GM12878 (cell line): ENCODE data around the gene NCOA4. TPM values are rescaled to one million over a fixed set of nuclear protein-coding genes. Genes with fewer than 3 reads are reported as not detected.

Experiments
- ATAC-seq: fragments of 200-7000 bp; cut with Tn5 transposase; 3 replicates; pipeline ENCODE4 v1.9.1; 2020; ENCODE audit warnings: mild to moderate bottlenecking, moderate library complexity
- BruUV-seq: library from RNA; stranded (reverse); fragments of 400-500 nt; replicated peaks from 2 replicates; lab custom pipeline; 2021; lab: Mats Ljungman, UMichigan
- CTCF ChIA-PET: fragments of 300-600 bp; sonication (Branson Sonifier 250); formaldehyde crosslinking; extraction: SDS; loops from one replicate; lab custom pipeline; 2021; ENCODE audit warnings: inconsistent platforms; lab: Yijun Ruan, JAX
- POLR2A ChIA-PET: fragments of 350-600 bp; formaldehyde crosslinking; extraction: SDS; loops from one replicate; lab custom pipeline; 2021; ENCODE audit warnings: inconsistent platforms; lab: Charles Lee
- RAD21 ChIA-PET: fragments of 300-600 bp; sonication (Branson Sonifier 250); formaldehyde crosslinking; loops from one replicate; lab custom pipeline; 2023; ENCODE audit warnings: antibody characterized with exemption; ENCODE audit not compliant: unreplicated experiment; lab: Charles Lee
- SMC1A ChIA-PET: fragments of 300-600 bp; sonication (Branson Sonifier 250); formaldehyde crosslinking; loops from one replicate; lab custom pipeline; 2023; ENCODE audit not compliant: unreplicated experiment, uncharacterized antibody; lab: Charles Lee
- DNase-seq: peaks from one replicate; pipeline ENCODE4 v3.0.0-alpha.2; 2011; ENCODE audit warnings: low read depth, low spot score
- FAIRE-seq: peaks from 3 replicates; lab custom pipeline; 2011; peaks lifted over from hg19 to GRCh38; lab: Jason Lieb, UNC
- H2AFZ ChIP-seq: 2 replicates; pipeline ENCODE4 v1.6.0; 2011; ENCODE audit warnings: low read depth, low read length, control low read depth; ENCODE audit not compliant: control insufficient read depth
- H3K27ac ChIP-seq: 2 replicates; pipeline ENCODE4 v1.5.1; 2011; ENCODE audit warnings: control low read depth; ENCODE audit not compliant: control insufficient read depth, insufficient read depth
- H3K27me3 ChIP-seq, 2 experiments: replicated peaks in 1 of 2; 2 replicates each; pipeline versions ENCODE4 v1.6.0 to v1.6.1; 2011; ENCODE audit warnings: low read length in 1 of 2; ENCODE audit not compliant: control insufficient read depth in 2 of 2, insufficient read depth in 2 of 2
- H3K36me3 ChIP-seq, 2 experiments: 2 replicates each; pipeline ENCODE4 v1.5.1; 2011; ENCODE audit warnings: low read length in 1 of 2; ENCODE audit not compliant: control insufficient read depth in 2 of 2, insufficient read depth in 2 of 2
- H3K4me1 ChIP-seq: 2 replicates; pipeline ENCODE4 v1.6.1; 2011; ENCODE audit warnings: mild to moderate bottlenecking, low read length, moderate library complexity, mixed read lengths; ENCODE audit not compliant: control insufficient read depth, insufficient read depth
- H3K4me2 ChIP-seq: 2 replicates; pipeline ENCODE4 v1.6.0; 2011; ENCODE audit warnings: control low read depth; ENCODE audit not compliant: control insufficient read depth, insufficient read depth
- H3K4me3 ChIP-seq: fragments of 200-600 bp; sonication (generic); 2 replicates; pipeline ENCODE4 v1.5.1; 2016
- H3K79me2 ChIP-seq: 2 replicates; pipeline ENCODE4 v1.6.0; 2011; ENCODE audit warnings: low read length; ENCODE audit not compliant: control insufficient read depth, insufficient read depth
- H3K9ac ChIP-seq: 2 replicates; pipeline ENCODE4 v1.8.0; 2011; ENCODE audit warnings: low read length, control low read depth, mixed read lengths; ENCODE audit not compliant: control insufficient read depth, insufficient read depth
- H3K9me3 ChIP-seq: replicated peaks from 3 replicates; pipeline ENCODE4 v1.5.1; 2011; ENCODE audit warnings: mild to moderate bottlenecking, low read length; ENCODE audit not compliant: control insufficient read depth, insufficient read depth
- H4K20me1 ChIP-seq: 2 replicates; pipeline ENCODE4 v1.6.0; 2011; ENCODE audit not compliant: control insufficient read depth, insufficient read depth
- ASH2L ChIP-seq: fragments of 300-600, 200-600 bp; sonication (generic); IDR thresholded peaks from 2 replicates; pipeline ENCODE4 v1.6.1; 2017; ENCODE audit warnings: low read depth, mild to moderate bottlenecking, borderline replicate concordance
- BCL11A ChIP-seq: IDR thresholded peaks from 2 replicates; pipeline ENCODE4 v1.6.1; 2011; ENCODE audit warnings: low read depth, low read length
- CBFB ChIP-seq: IDR thresholded peaks from 2 replicates; pipeline ENCODE4 v1.6.1; 2016; ENCODE audit warnings: antibody characterized with exemption, low read depth
- CREB1 ChIP-seq: IDR thresholded peaks from 2 replicates; pipeline ENCODE4 v1.6.1; 2012; ENCODE audit warnings: low read depth, mild to moderate bottlenecking, inconsistent platforms
- ESRRA ChIP-seq: IDR thresholded peaks from 2 replicates; pipeline ENCODE4 v1.6.1; 2012; ENCODE audit warnings: mild to moderate bottlenecking, low read length, improper control_type of control experiment
- FOXM1 ChIP-seq: IDR thresholded peaks from 2 replicates; pipeline ENCODE4 v1.6.1; 2012; ENCODE audit warnings: low read depth, mild to moderate bottlenecking, inconsistent platforms, low read length, moderate library complexity
- PML ChIP-seq: IDR thresholded peaks from 2 replicates; pipeline ENCODE4 v1.6.1; 2012; ENCODE audit warnings: low read length, inconsistent platforms
- RCOR1 ChIP-seq: conservative IDR thresholded peaks from 2 replicates; pipeline ENCODE4 v1.6.1; 2012; ENCODE audit warnings: low read depth, low read length, improper control_type of control experiment
- SP1 ChIP-seq: IDR thresholded peaks from one replicate; pipeline ENCODE4 v1.6.1; 2011; ENCODE audit warnings: low read depth, low read length
- SPI1 ChIP-seq: IDR thresholded peaks from 2 replicates; pipeline ENCODE4 v1.6.1; 2011; ENCODE audit warnings: low read depth, mild to moderate bottlenecking, low read length, moderate library complexity, borderline replicate concordance; ENCODE audit not compliant: insufficient read depth
- WGBS: methylation state at CpG from one replicate; pipeline ENCODE4 v1.1.6; 2016; ENCODE audit warnings: low lambda C conversion rate; ENCODE audit not compliant: insufficient replicate concordance, insufficient coverage; ENCODE audit errors: missing lambda C conversion rate; 5-methylcytosine and 5-hydroxymethylcytosine counted together
- in situ Hi-C: fragments of 300-500 bp; cut with MboI; formaldehyde crosslinking; loops from 9 replicates; pipeline ENCODE4 v1.14.3; 2018; ENCODE audit warnings: mixed read lengths
- intact Hi-C: fragments of 100-400 bp; cut with micrococcal nuclease; formaldehyde crosslinking; loops from one replicate; pipeline ENCODE4 v1.14.2; 2022; ENCODE audit not compliant: unreplicated experiment
- polyA plus RNA-seq, 11 experiments: library from polyadenylated mRNA; depleted of rRNA in 4 of 11; unstranded in 6 of 11; stranded (reverse) in 5 of 11; fragments of >200 nt; fragmentation: Nextera tagmentation in 4 of 11; fragmentation: Illumina TruSeq in 1 of 11; extraction: Ambion mirVana in 4 of 11; extraction: Trizol in 1 of 11; gene quantifications; 1 replicate in 1 of 11; 2 replicates in 10 of 11; pipeline versions ENCODE4 v1.2.1 to v1.2.3, GENCODE V29; 2011 to 2016; ENCODE audit warnings: inconsistent platforms in 2 of 11, missing spikeins in 2 of 11, low read depth in 1 of 11
- total RNA-seq, 4 experiments: library from RNA; depleted of rRNA in 3 of 4; stranded (reverse); fragments of >200 nt in 3 of 4; fragmentation: Illumina TruSeq in 1 of 4; extraction: Trizol in 1 of 4; gene quantifications; 2 replicates each; pipeline versions ENCODE4 v1.2.1 to v1.2.3, GENCODE V29; 2013 to 2021
- TF ChIP-seq, protein P1 (sequence below): fragments of 450-650 bp; IDR thresholded peaks from 2 replicates; pipeline ENCODE4 v1.6.1; 2017; ENCODE audit warnings: antibody characterized with exemption, mild to moderate bottlenecking, moderate library complexity
- TF ChIP-seq, protein P2 (sequence below): IDR thresholded peaks from 2 replicates; pipeline ENCODE4 v1.6.1; 2011; ENCODE audit warnings: borderline replicate concordance, low read depth, mild to moderate bottlenecking, moderate library complexity, mixed read lengths, low read length; ENCODE audit not compliant: insufficient read depth; ENCODE audit errors: extremely low read length

NCOA4 gene
- total and polyA plus RNA-seq, 10 of the 15 experiments (the other 5 are each of a cell fraction or from before 2014, with no cell fraction given), result 57.5 to 119 (median 100) TPM

DNA sequence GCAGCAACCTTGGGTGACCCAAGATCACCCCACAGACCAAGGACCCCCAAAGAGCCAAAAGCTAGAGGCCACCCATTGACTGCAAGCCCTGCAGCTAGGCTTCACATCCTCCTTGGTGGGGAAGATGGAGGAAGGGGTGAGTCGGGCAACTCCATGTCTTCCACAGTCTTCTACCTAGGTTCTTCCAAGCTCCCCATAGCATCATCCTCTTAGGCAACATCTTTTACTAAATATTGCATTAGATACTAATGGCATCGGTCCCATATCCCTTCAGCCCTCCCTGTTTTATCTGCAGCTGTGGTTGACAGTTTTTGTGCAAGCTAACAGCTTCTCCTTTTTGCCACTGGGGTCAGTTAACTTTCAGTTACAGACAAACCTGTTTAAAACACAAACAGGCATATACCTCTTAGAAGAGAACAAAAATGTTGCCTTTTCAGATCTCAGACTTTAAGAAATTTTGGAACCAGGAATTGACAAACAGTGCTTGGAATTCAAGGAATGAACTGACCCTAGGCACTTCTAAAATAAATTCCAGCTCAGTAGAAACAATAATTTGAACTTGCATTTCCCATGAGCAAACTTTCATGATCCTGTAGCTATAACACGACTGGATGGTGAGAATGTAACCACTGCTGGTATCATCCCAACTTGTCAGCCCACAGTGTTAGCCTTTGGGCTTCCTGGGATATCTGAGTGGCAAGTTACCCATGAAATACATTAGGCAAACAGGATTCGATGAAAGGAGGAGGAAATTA, 49.6 kb upstream of the NCOA4 start:
- ChIA-PET SMC1A (no interaction called here), RAD21 (no interaction called here), POLR2A (no interaction called here), CTCF (no interaction called here)
- Histone ChIP-seq H3K4me1 (no peaks in the 10 kb centered on the region), H3K27me3 (no peaks in the 10 kb centered on the region), H3K9ac (no peak overlapping the region), H3K9me3 (no peaks in the 10 kb centered on the region), H3K79me2 (no peaks in the 10 kb centered on the region), H3K36me3 (no peaks in the 10 kb centered on the region), H3K4me3 (no peak overlapping the region), H3K27ac (no peak overlapping the region), H2AFZ (no peak overlapping the region), H4K20me1 (no peaks in the 10 kb centered on the region), H3K4me2 (no peak overlapping the region)
- TF ChIP-seq RCOR1, result no peak
- WGBS, result 26% methylated on average over 4 of the region's 4 CpGs
- no TSS peak for BruUV-seq
- in situ Hi-C loops (no loop called here), intact Hi-C loops (no loop called here)
- no peak for FAIRE-seq
- no peak for ATAC-seq
- DNase-seq, result no peak

DNA sequence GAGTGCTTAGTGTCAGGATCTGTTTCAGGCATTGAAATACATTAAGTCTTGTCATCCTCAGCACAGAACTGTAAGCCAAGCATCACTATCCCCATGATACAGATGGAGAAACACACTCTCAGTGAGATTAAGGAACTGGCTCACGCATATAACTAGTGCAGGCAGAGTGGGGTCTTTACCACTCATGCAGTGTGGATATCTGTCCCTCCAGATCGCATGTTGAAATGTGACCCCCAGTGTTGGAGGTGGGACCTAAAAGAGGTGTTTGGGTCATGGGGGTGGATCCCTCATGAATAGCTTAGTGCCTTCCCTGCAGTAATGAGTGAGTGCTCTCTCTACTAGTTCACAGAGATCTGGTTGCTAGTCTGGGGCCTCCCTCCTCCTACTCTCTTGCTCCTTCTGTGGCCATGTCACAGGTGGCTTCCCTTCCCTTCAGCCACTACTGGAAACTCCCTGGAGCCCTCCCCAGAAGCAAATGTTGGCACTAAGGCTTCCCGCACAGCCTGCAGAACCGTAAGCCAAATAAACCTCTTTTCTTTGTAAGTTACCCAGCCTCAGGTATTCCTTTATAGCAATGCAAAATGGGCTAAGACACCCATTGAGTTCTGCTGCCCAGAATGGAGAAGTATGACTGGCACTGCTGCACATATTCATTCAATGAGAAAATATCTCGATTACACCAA, 47.4 kb upstream of the NCOA4 start:
- intact Hi-C loops (no loop called here), in situ Hi-C loops (no loop called here)
- Histone ChIP-seq H3K4me1 (no peaks in the 10 kb centered on the region), H3K4me3 (no peak overlapping the region), H3K27me3 (no peaks in the 10 kb centered on the region), H3K27ac (no peak overlapping the region), H3K4me2 (no peak overlapping the region), H3K9ac (no peak overlapping the region), H4K20me1 (no peaks in the 10 kb centered on the region), H3K79me2 (no peaks in the 10 kb centered on the region), H3K9me3 (no peaks in the 10 kb centered on the region), H2AFZ (no peak overlapping the region), H3K36me3 (no peaks in the 10 kb centered on the region)
- CTCF ChIA-PET, result no interaction called here
- 64% methylated on average over 5 of the region's 5 CpGs for WGBS
- DNase-seq, result no peak
- POLR2A ChIA-PET, result no interaction called here
- no peak for FAIRE-seq
- SMC1A ChIA-PET, result interaction anchor here (0.5 to 1.4 kb wide), 2 partner anchors 14 to 76 kb away, joined by 3 to 4 read pairs; no protein-coding TSS in a partner anchor
- no TSS peak for BruUV-seq
- RAD21 ChIA-PET, result no interaction called here
- no peak for ATAC-seq
- TF ChIP-seq SPI1, result no peak
- TF ChIP-seq SP1, result no peak
- TF ChIP-seq CREB1, result no peak
- TF ChIP-seq ASH2L, result no peak
- TF ChIP-seq BCL11A, result no peak
- no peak for TF ChIP-seq PML
- TF ChIP-seq, protein P1, sequence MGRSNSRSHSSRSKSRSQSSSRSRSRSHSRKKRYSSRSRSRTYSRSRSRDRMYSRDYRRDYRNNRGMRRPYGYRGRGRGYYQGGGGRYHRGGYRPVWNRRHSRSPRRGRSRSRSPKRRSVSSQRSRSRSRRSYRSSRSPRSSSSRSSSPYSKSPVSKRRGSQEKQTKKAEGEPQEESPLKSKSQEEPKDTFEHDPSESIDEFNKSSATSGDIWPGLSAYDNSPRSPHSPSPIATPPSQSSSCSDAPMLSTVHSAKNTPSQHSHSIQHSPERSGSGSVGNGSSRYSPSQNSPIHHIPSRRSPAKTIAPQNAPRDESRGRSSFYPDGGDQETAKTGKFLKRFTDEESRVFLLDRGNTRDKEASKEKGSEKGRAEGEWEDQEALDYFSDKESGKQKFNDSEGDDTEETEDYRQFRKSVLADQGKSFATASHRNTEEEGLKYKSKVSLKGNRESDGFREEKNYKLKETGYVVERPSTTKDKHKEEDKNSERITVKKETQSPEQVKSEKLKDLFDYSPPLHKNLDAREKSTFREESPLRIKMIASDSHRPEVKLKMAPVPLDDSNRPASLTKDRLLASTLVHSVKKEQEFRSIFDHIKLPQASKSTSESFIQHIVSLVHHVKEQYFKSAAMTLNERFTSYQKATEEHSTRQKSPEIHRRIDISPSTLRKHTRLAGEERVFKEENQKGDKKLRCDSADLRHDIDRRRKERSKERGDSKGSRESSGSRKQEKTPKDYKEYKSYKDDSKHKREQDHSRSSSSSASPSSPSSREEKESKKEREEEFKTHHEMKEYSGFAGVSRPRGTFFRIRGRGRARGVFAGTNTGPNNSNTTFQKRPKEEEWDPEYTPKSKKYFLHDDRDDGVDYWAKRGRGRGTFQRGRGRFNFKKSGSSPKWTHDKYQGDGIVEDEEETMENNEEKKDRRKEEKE, result no peak
- TF ChIP-seq, protein P2, sequence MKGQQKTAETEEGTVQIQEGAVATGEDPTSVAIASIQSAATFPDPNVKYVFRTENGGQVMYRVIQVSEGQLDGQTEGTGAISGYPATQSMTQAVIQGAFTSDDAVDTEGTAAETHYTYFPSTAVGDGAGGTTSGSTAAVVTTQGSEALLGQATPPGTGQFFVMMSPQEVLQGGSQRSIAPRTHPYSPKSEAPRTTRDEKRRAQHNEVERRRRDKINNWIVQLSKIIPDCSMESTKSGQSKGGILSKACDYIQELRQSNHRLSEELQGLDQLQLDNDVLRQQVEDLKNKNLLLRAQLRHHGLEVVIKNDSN, result no peak
- TF ChIP-seq CBFB, result no peak
- no peak for TF ChIP-seq FOXM1
- no peak for TF ChIP-seq ESRRA
